ENCODE measurements around the gene ZDHHC11.
"Not testable (repeated sequence)": the region's sequence is repeated elsewhere in the genome, so short reads cannot be mapped to it uniquely, and the experiment has no call there.

ZDHHC11 gene

GRCh38 chr5:858726-859125 is 7.9 kb upstream of the ZDHHC11 start:
- DNase-seq = no peak

- no peak for DNase-seq
Observed at GRCh38 chr5:856531-857425, 6.0 kb upstream of the ZDHHC11 start.

GRCh38 chr5:855771-856530 is 5.2 kb upstream of the ZDHHC11 start:
- peak; percentile 13 for DNase-seq

GRCh38 chr5:854966-855743 is 4.4 kb upstream of the ZDHHC11 start:
- DNase-seq = no peak

GRCh38 chr5:854217-854616 is 3.4 kb upstream of the ZDHHC11 start:
- DNase-seq = no peak

GRCh38 chr5:853416-854090 is 2.8 kb upstream of the ZDHHC11 start:
- not testable (repeated sequence) for DNase-seq

GRCh38 chr5:852431-853401 is 1.9 kb upstream of the ZDHHC11 start:
- DNase-seq = no peak

- no peak for DNase-seq
Observed at GRCh38 chr5:852018-852417, 1.2 kb upstream of the ZDHHC11 start.

GRCh38 chr5:851553-851952 is 767 bp upstream of the ZDHHC11 start:
- DNase-seq = no peak

- no peak for DNase-seq
Observed at GRCh38 chr5:851076-851475, 290 bp upstream of the ZDHHC11 start.

GRCh38 chr5:849651-850301 is 1.0 kb downstream of the ZDHHC11 start:
- DNase-seq = no peak

- no peak for DNase-seq
Observed at GRCh38 chr5:848671-849111, 2.1 kb downstream of the ZDHHC11 start.

GRCh38 chr5:847736-848135 is 3.0 kb downstream of the ZDHHC11 start:
- DNase-seq = not testable (repeated sequence)

GRCh38 chr5:847212-847611 is 3.6 kb downstream of the ZDHHC11 start:
- not testable (repeated sequence) for DNase-seq

GRCh38 chr5:846602-847091 is 4.1 kb downstream of the ZDHHC11 start:
- not testable (repeated sequence) for DNase-seq

- DNase-seq = not testable (repeated sequence)
Observed at GRCh38 chr5:845676-846601, 4.8 kb downstream of the ZDHHC11 start.

GRCh38 chr5:845031-845675 is 5.6 kb downstream of the ZDHHC11 start:
- not testable (repeated sequence) for DNase-seq

GRCh38 chr5:844426-844825 is 6.4 kb downstream of the ZDHHC11 start:
- not testable (repeated sequence) for DNase-seq

- not testable (repeated sequence) for DNase-seq
Observed at GRCh38 chr5:843926-844325, 6.9 kb downstream of the ZDHHC11 start.
